GM04503 (cell line): ENCODE results near the gene DRC3.
"Not testable (repeated sequence)": the region's sequence is repeated elsewhere in the genome, so short reads cannot be mapped to it uniquely, and the experiment has no call there.

Experiments used
- DNase-seq: peaks from one replicate; pipeline ENCODE4 v3.0.0-alpha.2; 2012; ENCODE audit warnings: low read depth

The DRC3 gene

GRCh38 chr17:17940441-17940911, 32.2 kb upstream of the DRC3 start:
- peak; percentile 28 for DNase-seq

- no peak for DNase-seq
Observed at GRCh38 chr17:17941015-17941414, 31.6 kb upstream of the DRC3 start.

GRCh38 chr17:17942846-17943245, 29.8 kb upstream of the DRC3 start:
- DNase-seq: no peak

- DNase-seq: no peak
Observed at GRCh38 chr17:17943281-17943984, 29.2 kb upstream of the DRC3 start.

GRCh38 chr17:17944242-17944641, 28.4 kb upstream of the DRC3 start:
- no peak for DNase-seq

GRCh38 chr17:17944743-17945142, 27.9 kb upstream of the DRC3 start:
- no peak for DNase-seq

GRCh38 chr17:17946093-17946492, 26.6 kb upstream of the DRC3 start:
- DNase-seq: no peak

- no peak for DNase-seq
Observed at GRCh38 chr17:17947309-17947708, 25.4 kb upstream of the DRC3 start.

GRCh38 chr17:17947966-17948365, 24.7 kb upstream of the DRC3 start:
- DNase-seq: no peak

GRCh38 chr17:17950347-17950746, 22.3 kb upstream of the DRC3 start:
- DNase-seq: no peak

GRCh38 chr17:17950806-17951205, 21.9 kb upstream of the DRC3 start:
- no peak for DNase-seq

- no peak for DNase-seq
Observed at GRCh38 chr17:17951524-17951923, 21.1 kb upstream of the DRC3 start.

- DNase-seq: no peak
Observed at GRCh38 chr17:17952691-17953090, 20.0 kb upstream of the DRC3 start.

- DNase-seq: no peak
Observed at GRCh38 chr17:17954079-17954478, 18.6 kb upstream of the DRC3 start.

- DNase-seq: not testable (repeated sequence)
Observed at GRCh38 chr17:17955790-17956341, 16.8 kb upstream of the DRC3 start.

GRCh38 chr17:17957584-17957916, 15.1 kb upstream of the DRC3 start:
- no peak for DNase-seq

GRCh38 chr17:17958982-17959381, 13.7 kb upstream of the DRC3 start:
- no peak for DNase-seq

- no peak for DNase-seq
Observed at GRCh38 chr17:17959520-17960361, 12.9 kb upstream of the DRC3 start.

- DNase-seq: no peak
Observed at GRCh38 chr17:17960500-17961030, 12.1 kb upstream of the DRC3 start.

- no peak for DNase-seq
Observed at GRCh38 chr17:17963066-17963465, 9.6 kb upstream of the DRC3 start.

- no peak for DNase-seq
Observed at GRCh38 chr17:17963694-17964436, 8.8 kb upstream of the DRC3 start.

- no peak for DNase-seq
Observed at GRCh38 chr17:17964710-17965109, 8.0 kb upstream of the DRC3 start.
